Suprapubic skin (tissue), 3 donors: ENCODE measurements around the gene TTK.

Experiments
- CTCF ChIP-seq, 2 donors: fragments of 200-600 bp in 1 of 2; fragments of 450-650 bp in 1 of 2; sonication (generic) in 1 of 2; IDR thresholded peaks; one replicate each; pipeline ENCODE4 v1.5.1; 2016 to 2019; ENCODE audit warnings: antibody characterized with exemption in 2 of 2, mild to moderate bottlenecking in 1 of 2, moderate library complexity in 1 of 2
- POLR2A ChIP-seq, 2 donors: fragments of 450-650 bp; IDR thresholded peaks; one replicate each; pipeline ENCODE4 v1.6.1; 2017; ENCODE audit warnings: antibody characterized with exemption in 2 of 2, mild to moderate bottlenecking in 2 of 2, moderate library complexity in 2 of 2

GRCh38 chr6:79993911-79994309, 10.5 kb upstream of the TTK start:
- TF ChIP-seq CTCF (IDR thresholded peaks at IDR 0.05), result no peak
- no peak for TF ChIP-seq POLR2A (IDR thresholded peaks at IDR 0.05)
